ENCODE results near the gene MCUR1.
"Not testable (repeated sequence)": the region's sequence is repeated elsewhere in the genome, so short reads cannot be mapped to it uniquely, and the experiment has no call there.

Gene MCUR1

DNA sequence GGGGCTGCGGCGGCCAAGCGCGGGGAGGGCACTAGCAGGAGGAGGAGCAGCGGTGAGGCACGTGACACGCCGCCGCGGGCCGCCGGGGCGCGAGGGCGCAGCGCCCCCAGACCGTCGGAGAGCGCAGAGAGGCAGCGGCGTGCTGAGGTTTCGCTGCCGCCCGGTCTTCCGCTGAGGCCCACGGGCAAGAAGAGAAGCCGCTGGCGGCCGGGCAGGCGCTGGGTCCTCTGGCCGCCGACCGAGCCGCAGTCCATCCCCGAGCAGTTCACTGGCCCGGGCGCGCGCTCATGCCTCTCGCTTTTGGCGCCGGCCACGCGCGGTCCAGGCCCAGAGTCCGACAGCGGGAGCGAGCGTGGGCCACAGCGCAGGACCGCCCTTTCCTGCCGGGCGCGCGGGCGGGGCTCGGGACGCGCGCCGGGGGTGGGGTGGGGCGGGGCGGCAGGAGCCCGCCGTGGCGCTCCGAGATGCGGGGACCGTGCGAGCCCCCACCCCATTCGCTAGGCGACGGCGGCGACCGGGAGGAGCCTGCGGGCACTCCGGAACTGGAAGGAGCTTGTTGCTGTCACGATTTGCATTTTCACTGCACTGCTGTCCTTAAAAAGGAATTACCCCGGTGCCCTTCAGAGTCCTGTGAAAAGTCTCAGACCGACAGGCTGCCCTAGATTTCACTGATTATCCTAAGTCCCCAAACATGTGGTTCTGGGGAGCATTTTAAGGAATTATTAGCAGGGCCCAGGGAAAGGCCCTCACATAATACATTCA, at the start of gene MCUR1:
TSS of gene MCUR1 (minus strand) at position 382 of the 762 bp plus-strand sequence. CDS start at position 254, 128 bp downstream.
- peak; percentile 95 for DNase-seq

- DNase-seq: peak; percentile 49
Measured at GRCh38 chr6:13863699-13864155, 49.4 kb upstream of the MCUR1 start.

GRCh38 chr6:13860556-13861185, 46.3 kb upstream of the MCUR1 start:
- DNase-seq: not testable (repeated sequence)

DNA sequence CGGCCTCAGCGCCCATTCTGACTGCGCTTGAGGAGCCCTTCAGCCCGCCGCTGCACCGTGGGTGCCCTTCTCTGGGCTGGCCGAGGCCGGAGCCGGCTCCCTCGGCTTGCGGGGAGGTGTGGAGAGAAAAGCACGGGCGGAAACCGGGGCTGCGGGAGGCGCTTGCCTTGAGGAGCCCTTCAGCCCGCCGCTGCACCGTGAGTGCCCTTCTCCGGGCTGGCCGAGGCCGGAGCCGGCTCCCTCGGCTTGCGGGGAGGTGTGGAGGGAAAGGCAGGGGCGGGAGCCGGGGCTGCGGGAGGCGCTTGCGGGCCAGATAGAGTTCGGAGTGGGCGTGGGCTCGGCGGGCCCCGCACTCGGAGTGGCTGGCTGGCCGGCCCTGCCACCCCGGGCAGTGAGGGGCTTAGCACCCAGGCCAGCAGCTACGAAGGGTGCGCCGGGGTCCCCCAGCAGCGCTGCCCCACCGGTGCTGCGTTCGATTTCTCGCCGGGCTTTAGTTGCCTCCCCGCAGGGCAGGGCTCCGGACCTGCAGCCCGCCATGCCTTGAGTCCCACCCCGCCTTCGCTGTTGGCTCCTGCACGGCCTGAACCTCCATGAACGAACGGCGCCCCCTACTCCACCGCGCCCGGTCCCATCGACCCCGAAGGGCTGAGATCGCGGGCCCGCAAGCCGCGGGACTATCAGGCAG, 45.7 kb upstream of the MCUR1 start:
- no peak for DNase-seq

- DNase-seq: no peak
Measured at GRCh38 chr6:13854716-13855250, 40.4 kb upstream of the MCUR1 start.

GRCh38 chr6:13853871-13854270, 39.5 kb upstream of the MCUR1 start:
- no peak for DNase-seq

- DNase-seq: no peak
Measured at GRCh38 chr6:13851803-13852202, 37.4 kb upstream of the MCUR1 start.

GRCh38 chr6:13851330-13851729, 37.0 kb upstream of the MCUR1 start:
- no peak for DNase-seq

- DNase-seq: not testable (repeated sequence)
Measured at GRCh38 chr6:13850690-13851089, 36.3 kb upstream of the MCUR1 start.

GRCh38 chr6:13848522-13849150, 34.3 kb upstream of the MCUR1 start:
- DNase-seq: peak; percentile 7

DNA sequence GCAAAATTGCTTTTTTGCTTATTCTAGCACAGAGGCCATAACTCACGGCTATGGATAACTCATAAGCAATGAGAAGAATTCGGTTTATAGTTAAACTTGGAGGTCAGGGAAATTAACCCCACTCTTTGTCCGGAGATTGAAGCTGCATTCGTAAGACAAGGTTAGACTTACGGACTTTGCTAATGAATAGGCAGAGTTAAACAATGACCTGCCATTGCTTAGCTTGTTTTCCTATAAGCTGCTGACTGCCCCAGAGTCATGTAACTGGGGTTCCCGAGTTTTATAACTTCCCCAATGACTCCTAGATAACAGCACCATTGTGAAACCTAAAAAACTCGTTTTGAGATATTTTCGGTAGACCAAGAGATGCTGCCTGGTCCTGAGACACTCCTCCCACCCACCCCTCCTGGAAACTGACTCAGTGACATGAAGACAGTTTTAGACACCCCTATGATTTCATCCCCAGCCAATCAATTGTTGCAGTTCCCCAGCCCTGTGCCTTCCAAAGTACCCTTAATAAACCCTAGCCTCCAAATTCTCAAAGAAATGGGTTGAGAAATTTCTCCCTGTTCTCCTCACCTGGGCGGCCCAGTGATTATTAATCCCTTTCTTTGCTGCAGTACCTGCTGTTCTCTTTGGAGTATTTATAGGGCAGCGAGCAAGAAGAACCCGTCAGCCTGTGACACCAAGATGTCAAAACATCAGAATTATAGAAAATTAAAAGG, 33.1 kb upstream of the MCUR1 start:
- no peak for DNase-seq

DNA sequence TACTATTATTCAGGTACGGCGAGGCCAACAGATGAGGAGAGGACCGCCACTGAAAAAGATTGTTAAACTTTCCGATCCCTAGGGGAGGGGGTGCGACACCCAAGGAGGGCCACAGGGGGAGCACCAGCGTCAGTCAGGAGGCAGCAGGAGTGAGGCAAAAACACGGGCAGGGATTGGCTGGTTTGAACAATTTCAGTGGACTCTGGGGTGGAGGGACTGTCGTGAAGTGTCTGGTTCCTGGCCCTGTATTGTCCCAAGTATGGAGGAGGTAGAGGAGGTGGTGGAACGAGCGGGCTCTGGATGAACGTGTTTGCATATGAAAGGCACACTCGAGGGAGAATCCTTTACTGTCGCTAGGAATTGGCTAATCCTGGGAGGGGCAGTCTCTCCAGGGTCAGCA, 32.5 kb upstream of the MCUR1 start:
- no peak for DNase-seq

DNA sequence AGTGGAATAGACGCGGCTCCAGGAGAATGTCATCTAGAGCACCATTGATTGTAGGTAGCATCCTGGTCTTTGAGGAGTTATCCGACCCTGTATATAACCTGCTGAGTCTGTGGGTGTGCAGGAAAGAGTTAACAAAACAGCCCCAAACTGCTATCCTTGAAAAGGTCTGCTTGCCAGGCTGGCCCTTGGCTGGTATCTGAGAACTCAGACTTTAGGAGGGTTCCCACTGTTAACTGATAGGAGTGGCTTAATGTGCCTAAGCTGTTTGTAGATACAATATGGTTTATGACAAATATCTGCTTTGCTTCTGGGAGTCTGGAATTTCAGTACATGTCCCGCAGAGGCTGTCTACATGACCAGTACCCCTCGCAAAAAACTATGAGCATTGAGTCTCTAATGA, 27.6 kb upstream of the MCUR1 start:
- no peak for DNase-seq

DNA sequence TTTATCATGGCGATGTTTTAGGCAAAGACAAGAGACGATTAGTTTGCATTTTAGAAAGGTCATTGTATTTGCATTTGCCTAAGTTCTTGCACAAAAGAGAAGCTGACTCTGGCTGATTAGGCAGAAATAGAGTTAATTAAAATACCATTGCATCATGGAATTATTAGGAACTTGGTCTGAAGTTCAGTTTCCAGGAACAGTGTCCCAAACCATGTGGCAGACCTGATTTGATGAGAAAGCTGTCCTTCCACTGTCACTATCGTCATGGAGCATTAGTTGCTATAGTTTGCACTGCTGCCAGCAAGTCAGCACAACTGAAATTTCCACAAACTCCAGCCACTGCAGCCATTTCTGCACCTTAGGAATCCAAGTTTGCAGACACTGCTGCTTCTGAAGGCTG, 24.3 kb upstream of the MCUR1 start:
- DNase-seq: no peak

DNA sequence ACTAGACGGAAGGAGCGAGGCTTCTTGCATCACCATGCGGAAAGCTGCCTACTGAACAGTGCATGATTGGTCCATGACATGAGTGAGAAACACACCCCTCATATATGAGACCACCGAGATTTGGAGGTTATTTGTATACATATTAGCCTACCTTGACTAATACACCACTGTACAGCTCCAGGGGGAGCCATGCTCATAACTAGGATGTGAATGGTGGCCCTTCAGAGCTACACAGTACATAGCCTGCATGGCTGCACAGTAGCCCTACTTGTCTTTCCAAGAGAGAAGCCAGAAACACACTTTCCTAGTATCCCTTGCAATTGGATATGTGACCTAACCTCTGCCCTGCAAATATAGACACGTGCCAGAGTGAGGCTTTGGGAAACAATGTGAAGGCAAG, 21.8 kb upstream of the MCUR1 start:
- no peak for DNase-seq

DNA sequence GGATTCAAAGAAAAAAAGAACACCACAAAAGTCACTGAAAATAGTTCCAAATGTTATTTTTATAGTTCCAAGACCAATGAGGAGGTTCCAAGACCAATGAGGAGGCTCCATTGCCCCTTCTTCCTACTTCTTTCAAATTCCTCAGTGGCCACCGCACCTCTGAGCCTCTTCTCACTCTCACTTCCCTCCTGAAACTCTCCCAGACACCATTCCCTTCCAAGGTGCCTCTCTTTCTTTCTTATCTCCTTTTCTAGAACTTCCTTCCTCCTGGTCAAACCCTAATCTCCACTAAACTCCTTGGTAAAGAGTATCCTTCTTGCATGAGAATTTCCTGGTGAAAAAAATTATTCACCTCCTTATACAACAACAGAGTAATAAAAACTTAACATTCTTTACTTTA, 20.4 kb upstream of the MCUR1 start:
- no peak for DNase-seq

- not testable (repeated sequence) for DNase-seq
Measured at GRCh38 chr6:13834018-13834417, 19.7 kb upstream of the MCUR1 start.

GRCh38 chr6:13832778-13833177, 18.4 kb upstream of the MCUR1 start:
- no peak for DNase-seq

GRCh38 chr6:13831615-13832014, 17.3 kb upstream of the MCUR1 start:
- DNase-seq: no peak

- no peak for DNase-seq
Measured at GRCh38 chr6:13830803-13831202, 16.4 kb upstream of the MCUR1 start.

- not testable (repeated sequence) for DNase-seq
Measured at GRCh38 chr6:13829419-13829818, 15.1 kb upstream of the MCUR1 start.

GRCh38 chr6:13828656-13829301, 14.4 kb upstream of the MCUR1 start:
- DNase-seq: not testable (repeated sequence)

Data from NCI-H510A treated with DMSO at 0.1 percent for 48 hours (cell line).